Peyer's patch (tissue), 4 donors: ENCODE measurements around the gene HYAL1.

Source experiments
- POLR2A ChIP-seq, 2 donors: fragments of 450-650 bp; IDR thresholded peaks; one replicate each; pipeline ENCODE4 v1.5.1; 2017; ENCODE audit warnings: antibody characterized with exemption in 2 of 2, mild to moderate bottlenecking in 2 of 2, moderate library complexity in 2 of 2
- TF ChIP-seq, protein P1 (sequence below), 6 experiments: fragments of 450-650 bp in 4 of 6; fragments of 200-600 bp in 2 of 6; sonication (generic) in 1 of 6; IDR thresholded peaks; one replicate each; pipeline ENCODE4 v1.5.1; 2017 to 2019; ENCODE audit warnings: antibody characterized with exemption in 6 of 6, mild to moderate bottlenecking in 3 of 6, moderate library complexity in 1 of 6

GRCh38 chr3:50345008-50345407 is 41.6 kb upstream of the HYAL1 start:
- TF ChIP-seq POLR2A (IDR thresholded peaks at IDR 0.05): no peak
- TF ChIP-seq, protein P1, sequence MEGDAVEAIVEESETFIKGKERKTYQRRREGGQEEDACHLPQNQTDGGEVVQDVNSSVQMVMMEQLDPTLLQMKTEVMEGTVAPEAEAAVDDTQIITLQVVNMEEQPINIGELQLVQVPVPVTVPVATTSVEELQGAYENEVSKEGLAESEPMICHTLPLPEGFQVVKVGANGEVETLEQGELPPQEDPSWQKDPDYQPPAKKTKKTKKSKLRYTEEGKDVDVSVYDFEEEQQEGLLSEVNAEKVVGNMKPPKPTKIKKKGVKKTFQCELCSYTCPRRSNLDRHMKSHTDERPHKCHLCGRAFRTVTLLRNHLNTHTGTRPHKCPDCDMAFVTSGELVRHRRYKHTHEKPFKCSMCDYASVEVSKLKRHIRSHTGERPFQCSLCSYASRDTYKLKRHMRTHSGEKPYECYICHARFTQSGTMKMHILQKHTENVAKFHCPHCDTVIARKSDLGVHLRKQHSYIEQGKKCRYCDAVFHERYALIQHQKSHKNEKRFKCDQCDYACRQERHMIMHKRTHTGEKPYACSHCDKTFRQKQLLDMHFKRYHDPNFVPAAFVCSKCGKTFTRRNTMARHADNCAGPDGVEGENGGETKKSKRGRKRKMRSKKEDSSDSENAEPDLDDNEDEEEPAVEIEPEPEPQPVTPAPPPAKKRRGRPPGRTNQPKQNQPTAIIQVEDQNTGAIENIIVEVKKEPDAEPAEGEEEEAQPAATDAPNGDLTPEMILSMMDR (IDR thresholded peaks at IDR 0.05): no peak
